Measurements from ENCODE around the gene SESN1. TPM values are rescaled to one million over a fixed set of nuclear protein-coding genes. Genes with fewer than 3 reads are reported as not detected.

The SESN1 gene
- polyA plus RNA-seq, 3 donors, result 1.8 to 21.0 (median 3.1) TPM

DNA sequence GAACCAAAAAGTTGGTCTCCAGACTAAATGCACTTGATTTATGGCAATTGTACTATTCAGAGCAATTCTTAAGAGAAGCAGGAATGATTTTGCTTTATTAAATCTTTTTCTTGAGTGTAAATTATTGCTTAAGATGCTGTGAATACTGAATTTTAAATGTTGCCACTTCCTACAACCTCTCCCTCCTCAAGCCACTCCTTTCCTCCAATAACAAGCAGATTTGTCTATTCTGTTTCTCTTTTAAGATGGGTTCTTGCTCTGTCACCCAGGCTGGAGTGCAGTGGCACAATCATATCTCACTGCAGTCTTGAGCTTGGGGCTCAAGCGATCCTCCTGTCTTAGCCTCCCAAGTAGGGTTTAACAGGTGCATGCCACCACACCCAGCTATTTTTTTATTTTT lies 65.3 kb downstream of the SESN1 start:
- TF ChIP-seq, protein P1, sequence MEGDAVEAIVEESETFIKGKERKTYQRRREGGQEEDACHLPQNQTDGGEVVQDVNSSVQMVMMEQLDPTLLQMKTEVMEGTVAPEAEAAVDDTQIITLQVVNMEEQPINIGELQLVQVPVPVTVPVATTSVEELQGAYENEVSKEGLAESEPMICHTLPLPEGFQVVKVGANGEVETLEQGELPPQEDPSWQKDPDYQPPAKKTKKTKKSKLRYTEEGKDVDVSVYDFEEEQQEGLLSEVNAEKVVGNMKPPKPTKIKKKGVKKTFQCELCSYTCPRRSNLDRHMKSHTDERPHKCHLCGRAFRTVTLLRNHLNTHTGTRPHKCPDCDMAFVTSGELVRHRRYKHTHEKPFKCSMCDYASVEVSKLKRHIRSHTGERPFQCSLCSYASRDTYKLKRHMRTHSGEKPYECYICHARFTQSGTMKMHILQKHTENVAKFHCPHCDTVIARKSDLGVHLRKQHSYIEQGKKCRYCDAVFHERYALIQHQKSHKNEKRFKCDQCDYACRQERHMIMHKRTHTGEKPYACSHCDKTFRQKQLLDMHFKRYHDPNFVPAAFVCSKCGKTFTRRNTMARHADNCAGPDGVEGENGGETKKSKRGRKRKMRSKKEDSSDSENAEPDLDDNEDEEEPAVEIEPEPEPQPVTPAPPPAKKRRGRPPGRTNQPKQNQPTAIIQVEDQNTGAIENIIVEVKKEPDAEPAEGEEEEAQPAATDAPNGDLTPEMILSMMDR (IDR thresholded peaks at IDR 0.05), result no peak
- Histone ChIP-seq H3K27ac (ENCODE audit: low read depth in 1 of 2, low read length in 2 of 2) (no peak overlapping the region), H3K9me3 (replicated peaks in 1 of 2; ENCODE audit: control insufficient read depth in 1 of 2, insufficient read depth in 1 of 2, low read length in 2 of 2) (peaks cover 0 to 4% of the 10 kb centered on the region in 2 donors), H3K9ac (ENCODE audit: insufficient read depth, low read length, poor library complexity, severe bottlenecking) (no peak overlapping the region), H3K4me3 (replicated peaks in 1 of 3; ENCODE audit: low read depth in 2 of 3, low read length in 3 of 3) (no peak overlapping the region), H3K27me3 (ENCODE audit: control insufficient read depth in 2 of 2, insufficient read depth in 2 of 2, low read length in 2 of 2) (no peaks in the 10 kb centered on the region), H2AFZ (ENCODE audit: insufficient read depth, low read depth, low read length, poor library complexity, severe bottlenecking) (no peak overlapping the region), H3K36me3 (replicated peaks in 1 of 2; ENCODE audit: control insufficient read depth in 1 of 2, insufficient read depth in 2 of 2, low read length in 2 of 2) (no peaks in the 10 kb centered on the region), H4K20me1 (ENCODE audit: insufficient read depth, low read length) (no peaks in the 10 kb centered on the region), H3K4me1 (ENCODE audit: control insufficient read depth in 1 of 2, insufficient read depth in 2 of 2, low read length in 2 of 2) (no peaks in the 10 kb centered on the region), H3K4me2 (replicated peaks; ENCODE audit: extremely low read depth, low read length, poor library complexity, severe bottlenecking) (no peak overlapping the region), H3K79me2 (ENCODE audit: insufficient read depth, low read length) (no peaks in the 10 kb centered on the region)
- peaks cover 2% of the 10 kb centered on the region for H3K4me1 Mint-ChIP-seq
- peaks cover 2 to 3% of the 10 kb centered on the region in 2 donors for H3K36me3 Mint-ChIP-seq
- H3K4me3 Mint-ChIP-seq, result no peak overlapping the region
- intact Hi-C loops (cut with micrococcal nuclease), result no loop called here
- H3K27me3 Mint-ChIP-seq (ENCODE audit: low read depth in 3 of 3), result peaks cover 0 to 3% (median 0%) of the 10 kb centered on the region in 3 donors
- no peak overlapping the region for H3K27ac Mint-ChIP-seq
- H3K9me3 Mint-ChIP-seq, result peaks cover 0 to 11% (median 7%) of the 10 kb centered on the region in 7 donors
- no peak for DNase-seq
- no CpG with 5 or more reads among the region's 1 CpG for WGBS (ENCODE audit: insufficient coverage)

GRCh38 chr6:109028439-109028838 lies 66.2 kb downstream of the SESN1 start:
- TF ChIP-seq, protein P1 (IDR thresholded peaks at IDR 0.05), result no peak
- peaks cover 2 to 3% of the 10 kb centered on the region in 2 donors for H3K36me3 Mint-ChIP-seq
- no peak overlapping the region for H3K27ac Mint-ChIP-seq
- intact Hi-C loops (cut with micrococcal nuclease), result no loop called here
- H3K79me2 ChIP-seq (ENCODE audit: insufficient read depth, low read length), result no peaks in the 10 kb centered on the region
- no peak overlapping the region for H3K9ac ChIP-seq (ENCODE audit: insufficient read depth, low read length, poor library complexity, severe bottlenecking)
- H3K27me3 Mint-ChIP-seq (ENCODE audit: low read depth in 3 of 3), result peaks cover 0 to 3% (median 0%) of the 10 kb centered on the region in 3 donors
- H3K27me3 ChIP-seq (ENCODE audit: control insufficient read depth in 2 of 2, insufficient read depth in 2 of 2, low read length in 2 of 2), result no peaks in the 10 kb centered on the region
- no peak overlapping the region for H3K4me2 ChIP-seq (replicated peaks; ENCODE audit: extremely low read depth, low read length, poor library complexity, severe bottlenecking)
- H3K27ac ChIP-seq (ENCODE audit: low read depth in 1 of 2, low read length in 2 of 2), result no peak overlapping the region
- no peak overlapping the region for H3K4me3 ChIP-seq (replicated peaks in 1 of 3; ENCODE audit: low read depth in 2 of 3, low read length in 3 of 3)
- no peak overlapping the region for H2AFZ ChIP-seq (ENCODE audit: insufficient read depth, low read depth, low read length, poor library complexity, severe bottlenecking)
- H3K4me1 Mint-ChIP-seq, result peaks cover 2% of the 10 kb centered on the region
- WGBS (ENCODE audit: insufficient coverage), result no CpG with 5 or more reads among the region's 3 CpGs
- H3K4me3 Mint-ChIP-seq, result no peak overlapping the region
- no peaks in the 10 kb centered on the region for H4K20me1 ChIP-seq (ENCODE audit: insufficient read depth, low read length)
- H3K9me3 ChIP-seq (replicated peaks in 1 of 2; ENCODE audit: control insufficient read depth in 1 of 2, insufficient read depth in 1 of 2, low read length in 2 of 2), result peaks cover 0 to 4% of the 10 kb centered on the region in 2 donors
- no peaks in the 10 kb centered on the region for H3K4me1 ChIP-seq (ENCODE audit: control insufficient read depth in 1 of 2, insufficient read depth in 2 of 2, low read length in 2 of 2)
- DNase-seq, result no peak
- H3K36me3 ChIP-seq (replicated peaks in 1 of 2; ENCODE audit: control insufficient read depth in 1 of 2, insufficient read depth in 2 of 2, low read length in 2 of 2), result no peaks in the 10 kb centered on the region
- peaks cover 0 to 11% (median 7%) of the 10 kb centered on the region in 7 donors for H3K9me3 Mint-ChIP-seq
